Right lobe of liver (tissue), 4 donors: Measurements from ENCODE around the gene DSCAML1.

Experiments used
- CTCF ChIP-seq, 4 donors: fragments of 200-600 bp in 3 of 4; fragments of 450-650 bp in 1 of 4; IDR thresholded peaks; one replicate each; pipeline versions ENCODE4 v1.5.1 to v1.8.0; 2016 to 2022; ENCODE audit warnings: antibody characterized with exemption in 4 of 4, mild to moderate bottlenecking in 2 of 4
- POLR2A ChIP-seq: fragments of 450-650 bp; IDR thresholded peaks from one replicate; pipeline ENCODE4 v1.6.1; 2017; ENCODE audit warnings: antibody characterized with exemption, mild to moderate bottlenecking
- donor health status: DM: no; HTN: no; CAD: no.
- donor health status: DM: no; HTN: no; CAD: no.
- donor health status: DM: no; HTN: yes; CAD: no.

GRCh38 chr11:117633976-117634755, 162.8 kb downstream of the DSCAML1 start:
- TF ChIP-seq CTCF (IDR thresholded peaks at IDR 0.05) (no peak), POLR2A (no peak)
